Regular cardiac myocyte (primary cell): ENCODE data around the gene SGPP2. TPM values are rescaled to one million over a fixed set of nuclear protein-coding genes. Genes with fewer than 3 reads are reported as not detected.

Experiments
- total RNA-seq: library from RNA; depleted of rRNA; stranded (reverse); fragments of >200 nt; gene quantifications from 2 replicates; pipeline ENCODE4 v1.2.3, GENCODE V29; 2014

Gene SGPP2, protein sequence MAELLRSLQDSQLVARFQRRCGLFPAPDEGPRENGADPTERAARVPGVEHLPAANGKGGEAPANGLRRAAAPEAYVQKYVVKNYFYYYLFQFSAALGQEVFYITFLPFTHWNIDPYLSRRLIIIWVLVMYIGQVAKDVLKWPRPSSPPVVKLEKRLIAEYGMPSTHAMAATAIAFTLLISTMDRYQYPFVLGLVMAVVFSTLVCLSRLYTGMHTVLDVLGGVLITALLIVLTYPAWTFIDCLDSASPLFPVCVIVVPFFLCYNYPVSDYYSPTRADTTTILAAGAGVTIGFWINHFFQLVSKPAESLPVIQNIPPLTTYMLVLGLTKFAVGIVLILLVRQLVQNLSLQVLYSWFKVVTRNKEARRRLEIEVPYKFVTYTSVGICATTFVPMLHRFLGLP
- under 0.01 and 0.28 TPM in 2 replicates for total RNA-seq

DNA sequence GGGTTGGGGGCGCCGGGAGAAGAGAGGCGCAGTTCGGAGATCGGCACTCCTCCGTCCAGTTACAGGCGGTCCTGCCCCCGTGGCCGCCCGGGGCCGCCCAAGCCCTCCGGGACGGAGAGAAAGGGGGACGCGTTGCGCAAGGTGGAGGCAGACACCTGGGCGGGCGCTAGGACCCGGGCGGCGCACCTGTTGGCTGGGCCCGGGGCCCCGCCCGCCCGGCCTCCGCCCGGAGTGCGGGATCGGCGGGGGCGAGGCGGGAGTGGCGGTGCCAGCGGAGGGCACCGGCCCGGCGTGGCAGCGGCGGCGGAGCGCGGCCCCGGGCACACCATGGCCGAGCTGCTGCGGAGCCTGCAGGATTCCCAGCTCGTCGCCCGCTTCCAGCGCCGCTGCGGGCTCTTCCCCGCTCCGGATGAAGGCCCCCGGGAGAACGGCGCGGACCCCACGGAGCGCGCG is at the start of gene SGPP2:
Gene SGPP2 (plus strand): TSS at position 268 of the 453 bp plus-strand sequence. CDS start 60 bp downstream, at position 328.

Other genes with a start within 250 kb of the SGPP2 start
- 0.28 TPM in 1 of 2 replicates, not detected in the other for gene PAX3, start 125.5 kb upstream of the SGPP2 start, total RNA-seq
- gene FARSB, start 231.5 kb downstream of the SGPP2 start, total RNA-seq, result 10.1 and 29.5 TPM in 2 replicates
- not detected in 2 replicates for gene MOGAT1, start 247.1 kb downstream of the SGPP2 start, total RNA-seq